Measurements from ENCODE around the gene GDI2.
"Not testable (repeated sequence)": the region's sequence is repeated elsewhere in the genome, so short reads cannot be mapped to it uniquely, and the experiment has no call there.

The GDI2 gene

GRCh38 chr10:5826511-5826910 is 13.3 kb upstream of the GDI2 start:
- DNase-seq, result not testable (repeated sequence)

- DNase-seq, result no peak
Measured at GRCh38 chr10:5818894-5819293, 5.7 kb upstream of the GDI2 start.

GRCh38 chr10:5818048-5818331 is 4.8 kb upstream of the GDI2 start:
- no peak for DNase-seq

- DNase-seq, result no peak
Measured at GRCh38 chr10:5817322-5818047, 4.3 kb upstream of the GDI2 start.

- DNase-seq, result no peak
Measured at GRCh38 chr10:5816170-5816569, 2.9 kb upstream of the GDI2 start.

- peak; percentile 68 for DNase-seq
Measured at GRCh38 chr10:5814110-5815107, 1.2 kb upstream of the GDI2 start.

- DNase-seq, result no peak
Measured at GRCh38 chr10:5813091-5813340, 218 bp downstream of the GDI2 start.

- DNase-seq, result peak; percentile 51
Measured at GRCh38 chr10:5812283-5813090, 747 bp downstream of the GDI2 start.

- no peak for DNase-seq
Measured at GRCh38 chr10:5811387-5811821, 1.8 kb downstream of the GDI2 start.

- DNase-seq, result no peak
Measured at GRCh38 chr10:5810225-5810624, 3.0 kb downstream of the GDI2 start.

GRCh38 chr10:5809527-5810154 is 3.6 kb downstream of the GDI2 start:
- DNase-seq, result no peak

- not testable (repeated sequence) for DNase-seq
Measured at GRCh38 chr10:5808783-5809392, 4.3 kb downstream of the GDI2 start.

GRCh38 chr10:5806745-5807144 is 6.5 kb downstream of the GDI2 start:
- DNase-seq, result no peak

- no peak for DNase-seq
Measured at GRCh38 chr10:5805711-5806110, 7.5 kb downstream of the GDI2 start.

- no peak for DNase-seq
Measured at GRCh38 chr10:5805260-5805659, 8.0 kb downstream of the GDI2 start.

- DNase-seq, result no peak
Measured at GRCh38 chr10:5804386-5804785, 8.8 kb downstream of the GDI2 start.

- no peak for DNase-seq
Measured at GRCh38 chr10:5800782-5801181, 12.5 kb downstream of the GDI2 start.

- no peak for DNase-seq
Measured at GRCh38 chr10:5794236-5794635, 19.0 kb downstream of the GDI2 start.

- no peak for DNase-seq
Measured at GRCh38 chr10:5789626-5790025, 23.6 kb downstream of the GDI2 start.

- DNase-seq, result no peak
Measured at GRCh38 chr10:5788969-5789368, 24.3 kb downstream of the GDI2 start.

GRCh38 chr10:5783300-5783699 is 29.9 kb downstream of the GDI2 start:
- DNase-seq, result no peak

GRCh38 chr10:5782174-5782573 is 31.1 kb downstream of the GDI2 start:
- DNase-seq, result no peak

GRCh38 chr10:5779730-5780129 is 33.5 kb downstream of the GDI2 start:
- no peak for DNase-seq
